NT2/D1 (cell line): ENCODE measurements around the gene MTM1.

Experiments used
- DNase-seq: peaks from one replicate; pipeline ENCODE4 v3.0.0-alpha.2; 2011; ENCODE audit warnings: low read depth, low spot score
- H3K27me3 ChIP-seq: 2 replicates; pipeline ENCODE4 v1.6.0; 2011; ENCODE audit warnings: mild to moderate bottlenecking; ENCODE audit not compliant: insufficient read length, insufficient read depth
- H3K36me3 ChIP-seq: 2 replicates; pipeline ENCODE4 v1.6.1; 2011; ENCODE audit warnings: mild to moderate bottlenecking, low read length, mixed read lengths; ENCODE audit not compliant: insufficient read depth, insufficient read length
- H3K4me1 ChIP-seq: 2 replicates; pipeline ENCODE4 v1.5.1; 2011; ENCODE audit not compliant: insufficient read depth, insufficient read length
- H3K4me3 ChIP-seq: 2 replicates; pipeline ENCODE4 v1.5.1; 2011; ENCODE audit warnings: low read depth; ENCODE audit not compliant: insufficient read length
- H3K9ac ChIP-seq: 2 replicates; pipeline ENCODE4 v1.6.0; 2011; ENCODE audit warnings: low read depth; ENCODE audit not compliant: insufficient read length
- H3K9me3 ChIP-seq: 2 replicates; pipeline ENCODE4 v1.5.1; 2011; ENCODE audit warnings: mild to moderate bottlenecking, low read length; ENCODE audit not compliant: insufficient read depth
- SUZ12 ChIP-seq: IDR thresholded peaks from 2 replicates; pipeline ENCODE4 v1.6.1; 2011; ENCODE audit not compliant: insufficient read length, insufficient read depth; ENCODE audit errors: extremely low read depth
- YY1 ChIP-seq: IDR thresholded peaks from 2 replicates; pipeline ENCODE4 v1.6.1; 2011; ENCODE audit not compliant: insufficient read length, insufficient read depth
- ZNF274 ChIP-seq: IDR thresholded peaks from 2 replicates; pipeline ENCODE4 v1.6.1; 2011; ENCODE audit warnings: mild to moderate bottlenecking, low read depth, low read length

Gene MTM1

DNA sequence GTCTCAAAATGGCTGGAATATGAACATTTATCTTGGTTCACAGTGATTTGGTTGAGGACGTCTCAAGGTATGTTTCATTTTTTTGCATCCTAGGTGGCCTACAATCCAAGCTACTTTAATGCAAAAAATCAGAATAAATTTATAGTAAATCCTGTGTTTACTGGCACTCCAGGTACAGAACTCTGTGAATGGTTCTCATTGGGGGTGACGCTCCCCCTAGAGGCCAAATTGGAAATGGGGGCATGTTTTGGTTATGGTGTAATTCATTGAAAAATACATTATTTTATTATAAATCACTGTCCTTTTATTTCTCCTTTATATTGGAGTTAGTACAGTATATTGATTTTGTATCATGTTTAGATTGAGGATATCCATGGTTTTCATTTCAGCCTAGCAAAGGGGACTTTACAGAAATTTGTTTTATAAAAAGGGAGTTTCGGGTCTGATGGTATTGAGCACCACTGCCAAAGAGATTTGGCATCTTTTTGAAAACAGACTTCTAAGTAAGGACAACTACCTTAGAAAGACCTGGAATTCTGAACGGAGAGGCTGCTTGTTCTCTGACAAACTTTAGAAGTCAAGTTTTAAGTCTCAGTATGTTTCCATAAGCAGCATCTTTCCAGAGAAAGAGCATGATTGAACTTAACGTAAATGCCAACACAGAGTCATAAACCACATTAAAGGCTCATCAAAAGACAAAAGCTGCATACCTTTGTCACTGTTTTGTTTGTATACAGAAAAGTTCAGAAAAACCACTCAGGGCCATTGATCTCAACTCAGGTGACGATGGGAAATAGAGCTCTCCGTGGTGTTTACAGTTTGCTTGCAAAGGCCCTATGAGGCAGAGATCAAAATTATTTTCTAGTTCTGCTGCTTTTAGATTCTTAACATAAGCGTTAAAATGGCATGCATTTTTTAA, 19.4 kb downstream of the MTM1 start:
- Histone ChIP-seq H3K27me3 (no peaks in the 10 kb centered on the region), H3K9ac (no peak overlapping the region), H3K4me1 (no peaks in the 10 kb centered on the region), H3K4me3 (no peak overlapping the region), H3K9me3 (no peaks in the 10 kb centered on the region), H3K36me3 (no peaks in the 10 kb centered on the region)
- TF ChIP-seq YY1, result no peak
- DNase-seq, result no peak

DNA sequence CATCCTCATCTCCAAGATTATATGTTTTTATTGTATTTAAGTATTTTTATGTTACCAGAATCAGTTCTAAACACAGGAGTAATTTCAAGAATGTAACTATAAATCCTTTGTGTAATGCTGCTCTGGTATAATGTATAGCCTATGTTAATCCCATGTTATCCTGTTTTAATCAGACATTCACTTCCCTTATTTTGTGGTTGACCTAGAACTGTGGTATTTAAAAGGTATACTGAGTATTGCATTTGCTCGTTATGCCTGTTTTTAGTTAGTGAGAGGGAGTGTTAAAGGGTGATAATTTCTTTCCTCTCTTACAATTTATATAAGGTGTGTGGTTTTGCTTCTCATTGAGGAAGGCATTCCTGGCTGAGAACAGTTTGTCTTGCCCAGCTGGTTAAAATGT, 26.2 kb downstream of the MTM1 start:
- DNase-seq, result no peak
- Histone ChIP-seq H3K4me3 (no peak overlapping the region), H3K27me3 (no peaks in the 10 kb centered on the region), H3K9ac (no peak overlapping the region), H3K36me3 (peaks cover 3% of the 10 kb centered on the region), H3K9me3 (no peaks in the 10 kb centered on the region), H3K4me1 (no peaks in the 10 kb centered on the region)
- TF ChIP-seq YY1 (no peak), ZNF274 (no peak)

DNA sequence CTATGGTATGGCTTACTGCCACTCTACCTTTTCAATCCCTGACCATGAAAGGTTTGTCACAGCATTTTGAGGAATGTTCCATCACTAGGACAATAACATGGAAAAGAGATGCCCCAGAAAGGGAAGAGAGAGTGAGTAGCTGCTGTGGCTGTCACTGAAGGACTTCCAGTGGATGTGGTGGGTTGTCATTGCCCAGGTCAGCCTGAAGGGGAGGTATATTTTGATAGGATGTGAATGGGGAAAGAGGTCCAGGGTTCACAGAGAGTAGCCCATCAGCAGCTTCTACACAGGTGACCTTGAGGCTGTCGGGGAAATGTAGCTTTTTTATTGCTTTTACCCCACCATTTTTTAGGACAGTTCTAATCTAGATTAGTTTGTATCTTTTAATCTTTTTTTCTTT, 30.8 kb downstream of the MTM1 start:
- TF ChIP-seq YY1 (no peak), ZNF274 (no peak), SUZ12 (no peak)
- Histone ChIP-seq H3K9ac (no peak overlapping the region), H3K27me3 (no peaks in the 10 kb centered on the region)

DNA sequence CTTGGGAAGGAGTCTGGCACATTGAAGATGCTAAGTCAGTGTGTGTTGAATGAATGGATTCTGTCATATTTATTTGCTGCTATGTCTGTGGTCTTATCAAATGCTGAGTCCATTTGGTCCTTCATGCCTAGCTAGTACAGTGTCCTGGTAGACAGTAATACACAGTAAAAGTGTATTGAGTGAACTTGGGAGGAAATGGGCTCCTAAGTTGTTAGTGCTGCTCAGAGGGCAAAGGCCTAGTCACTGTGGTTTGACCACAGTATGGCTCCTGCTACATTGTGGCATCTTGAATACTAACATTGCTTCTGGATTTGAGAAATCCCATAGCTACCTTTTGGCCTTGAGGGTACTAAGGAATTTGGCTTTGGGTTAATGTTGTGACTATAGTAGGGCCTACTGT, 33.9 kb downstream of the MTM1 start:
- peaks cover 3% of the 10 kb centered on the region for H3K36me3 ChIP-seq
- H3K4me1 ChIP-seq, result no peaks in the 10 kb centered on the region
- no peaks in the 10 kb centered on the region for H3K27me3 ChIP-seq
- no peaks in the 10 kb centered on the region for H3K9me3 ChIP-seq
- TF ChIP-seq SUZ12 (no peak), ZNF274 (no peak), YY1 (no peak)
- no peak for DNase-seq
- H3K4me3 ChIP-seq, result no peak overlapping the region
- H3K9ac ChIP-seq, result no peak overlapping the region

More for the DNA sequence above, 30.8 kb downstream of the MTM1 start:
- Histone ChIP-seq H3K9me3 (no peaks in the 10 kb centered on the region), H3K36me3 (peaks cover 6% of the 10 kb centered on the region), H3K4me3 (no peak overlapping the region), H3K4me1 (no peaks in the 10 kb centered on the region)
- no peak for DNase-seq

DNA sequence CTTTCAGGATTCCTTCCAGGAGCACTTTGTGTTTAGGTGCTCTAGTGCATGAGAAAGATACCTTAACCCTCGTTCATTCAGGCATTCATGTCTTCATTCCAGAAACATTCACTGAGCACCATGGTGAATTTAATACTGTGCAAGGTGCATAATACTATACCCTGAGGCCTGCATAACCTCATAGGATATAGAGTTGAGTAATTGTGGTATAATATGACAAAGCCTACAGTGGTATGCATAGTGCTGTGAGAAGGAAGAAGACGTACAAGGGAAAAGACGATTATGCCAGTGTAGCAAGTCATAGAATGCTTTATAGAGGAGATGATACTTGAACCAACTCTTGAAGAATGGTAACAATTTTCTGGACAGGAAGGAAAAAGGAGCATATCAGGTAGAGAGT, 34.3 kb downstream of the MTM1 start:
- Histone ChIP-seq H3K9me3 (no peaks in the 10 kb centered on the region), H3K27me3 (no peaks in the 10 kb centered on the region), H3K9ac (no peak overlapping the region), H3K4me1 (no peaks in the 10 kb centered on the region), H3K4me3 (no peak overlapping the region), H3K36me3 (peaks cover 3% of the 10 kb centered on the region)
- DNase-seq, result no peak
- TF ChIP-seq YY1, result no peak
- no peak for TF ChIP-seq SUZ12
- no peak for TF ChIP-seq ZNF274

DNA sequence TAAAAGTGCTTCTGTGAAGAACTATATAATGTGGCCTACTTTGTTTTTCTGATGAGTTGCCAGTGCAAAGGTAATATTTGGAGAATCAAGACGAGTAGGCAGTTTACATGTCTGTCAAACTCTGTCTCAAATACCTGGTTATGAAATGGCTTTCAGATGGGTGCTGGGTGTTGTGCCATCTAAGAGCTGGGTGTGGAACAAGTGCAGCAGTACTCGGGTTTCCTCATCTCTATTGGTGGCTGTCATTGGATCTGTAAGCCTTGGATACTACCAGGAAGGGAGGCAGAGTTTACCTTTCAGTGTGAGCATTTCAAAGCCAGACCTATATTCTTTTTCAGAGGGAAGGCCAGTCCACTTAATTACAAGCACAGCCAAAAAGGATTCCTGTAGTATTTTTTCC, 37.2 kb downstream of the MTM1 start:
- H3K9me3 ChIP-seq, result no peaks in the 10 kb centered on the region
- no peaks in the 10 kb centered on the region for H3K4me1 ChIP-seq
- H3K4me3 ChIP-seq, result no peak overlapping the region
- H3K9ac ChIP-seq, result no peak overlapping the region
- H3K27me3 ChIP-seq, result no peaks in the 10 kb centered on the region
- DNase-seq, result no peak
- TF ChIP-seq SUZ12, result no peak
- H3K36me3 ChIP-seq, result peaks cover 3% of the 10 kb centered on the region

DNA sequence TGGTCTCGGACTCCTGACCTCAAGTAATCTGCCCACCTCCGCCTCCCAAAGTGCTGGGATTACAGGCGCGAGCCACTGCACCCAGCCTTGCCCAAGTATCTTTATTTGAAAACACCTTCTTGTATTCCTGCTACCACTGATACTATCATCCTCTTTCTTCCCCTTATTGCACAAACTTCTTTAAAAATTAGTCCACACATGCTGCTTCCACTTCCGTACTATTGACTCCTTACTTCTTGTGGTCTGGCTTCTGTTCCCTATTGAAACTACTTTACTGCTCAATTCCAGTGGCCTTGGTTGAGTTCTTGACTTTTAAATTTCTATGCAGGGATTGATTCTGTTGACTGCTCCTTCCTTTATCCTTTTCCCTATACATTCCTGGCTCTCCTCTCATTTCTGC, 38.8 kb downstream of the MTM1 start:
- DNase-seq, result no peak
- H3K4me1 ChIP-seq, result no peaks in the 10 kb centered on the region
- no peaks in the 10 kb centered on the region for H3K9me3 ChIP-seq
- no peaks in the 10 kb centered on the region for H3K27me3 ChIP-seq
- TF ChIP-seq ZNF274 (no peak), YY1 (no peak), SUZ12 (no peak)
- peaks cover 3% of the 10 kb centered on the region for H3K36me3 ChIP-seq
- no peak overlapping the region for H3K9ac ChIP-seq
- no peak overlapping the region for H3K4me3 ChIP-seq

DNA sequence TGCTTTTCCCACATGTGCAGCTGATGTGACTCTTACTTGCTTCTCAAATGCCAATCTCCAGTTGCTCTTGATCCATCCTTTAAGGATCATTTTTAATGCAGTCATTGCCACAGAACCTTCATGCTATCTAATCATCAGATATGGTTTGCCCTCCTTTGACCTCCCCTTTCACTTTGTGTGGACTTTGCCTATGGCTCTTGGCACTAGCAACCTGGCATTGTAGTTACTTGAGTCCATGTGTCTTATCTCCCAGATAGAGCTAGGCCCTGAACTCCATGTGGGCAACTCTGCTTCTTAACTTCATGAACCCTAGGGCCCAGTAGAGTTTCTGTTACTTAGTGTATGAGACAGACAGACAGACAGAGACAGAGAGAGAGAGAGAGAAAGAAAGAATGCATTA, 41.6 kb downstream of the MTM1 start:
- no peaks in the 10 kb centered on the region for H3K9me3 ChIP-seq
- no peak for TF ChIP-seq ZNF274
- no peak for TF ChIP-seq YY1
- TF ChIP-seq SUZ12, result no peak
- H3K27me3 ChIP-seq, result no peaks in the 10 kb centered on the region
- no peaks in the 10 kb centered on the region for H3K4me1 ChIP-seq
- DNase-seq, result no peak
- peaks cover 3% of the 10 kb centered on the region for H3K36me3 ChIP-seq
- no peak overlapping the region for H3K9ac ChIP-seq
- no peak overlapping the region for H3K4me3 ChIP-seq
